Neural cell (in vitro differentiated cells): ENCODE measurements around the gene ABCA2. TPM values are rescaled to one million over a fixed set of nuclear protein-coding genes. Genes with fewer than 3 reads are reported as not detected.

Experiments used
- H2AFZ ChIP-seq: fragments of 200-600, 300-800 bp; sonication (generic), shearing (Covaris generic); 2 replicates; pipeline ENCODE4 v1.6.0; 2014; ENCODE audit warnings: low read depth, mild to moderate bottlenecking, antibody characterized with exemption, low read length, moderate library complexity
- H3F3A ChIP-seq: fragments of 200-600 bp; shearing (Covaris generic); 2 replicates; pipeline ENCODE4 v1.6.1; 2016; ENCODE audit warnings: mild to moderate bottlenecking, moderate library complexity, mixed read lengths, antibody characterized with exemption, low read length; ENCODE audit not compliant: insufficient read depth, poor library complexity, severe bottlenecking
- H3K27ac ChIP-seq: fragments of 200-600, 300-800 bp; sonication (generic), shearing (Covaris generic); 2 replicates; pipeline ENCODE4 v1.5.1; 2014; ENCODE audit warnings: mild to moderate bottlenecking, low read length, moderate library complexity
- H3K27me3 ChIP-seq: fragments of 300-800, 200-600 bp; sonication (generic), shearing (Covaris generic); 2 replicates; pipeline ENCODE4 v1.6.0; 2014; ENCODE audit warnings: mild to moderate bottlenecking, low read depth, low read length, moderate library complexity; ENCODE audit not compliant: insufficient read depth
- H3K36me3 ChIP-seq: fragments of 300-800, 200-600 bp; sonication (generic), shearing (Covaris generic); 2 replicates; pipeline ENCODE4 v1.5.1; 2014; ENCODE audit warnings: mild to moderate bottlenecking, antibody characterized with exemption, low read length, moderate library complexity; ENCODE audit not compliant: insufficient read depth
- H3K4me2 ChIP-seq: fragments of 300-800, 200-600 bp; sonication (generic), shearing (Covaris generic); 2 replicates; pipeline ENCODE4 v1.6.0; 2014; ENCODE audit warnings: mild to moderate bottlenecking, low read length
- H3K4me3 ChIP-seq: fragments of 300-800, 200-600 bp; sonication (generic), shearing (Covaris generic); 2 replicates; pipeline ENCODE4 v1.5.1; 2014; ENCODE audit warnings: mild to moderate bottlenecking, low read length, moderate library complexity
- H3K79me2 ChIP-seq: fragments of 200-600 bp; shearing (Covaris generic); replicated peaks from 2 replicates; pipeline ENCODE4 v1.6.0; 2014; ENCODE audit warnings: mild to moderate bottlenecking, low read length, moderate library complexity; ENCODE audit not compliant: insufficient read depth
- H3K9ac ChIP-seq: fragments of 300-800, 200-600 bp; sonication (generic), shearing (Covaris generic); 2 replicates; pipeline ENCODE4 v1.6.1; 2016; ENCODE audit warnings: mild to moderate bottlenecking, low read length, mixed read lengths
- H3K9me2 ChIP-seq: fragments of 200-600 bp; shearing (Covaris generic); 2 replicates; pipeline ENCODE4 v1.6.1; 2016; ENCODE audit warnings: mild to moderate bottlenecking, low read length, mixed read lengths; ENCODE audit not compliant: insufficient read depth
- H3K9me3 ChIP-seq: fragments of 200-600, 300-800 bp; sonication (generic), shearing (Covaris generic); 2 replicates; pipeline ENCODE4 v1.6.1; 2016; ENCODE audit warnings: mild to moderate bottlenecking, mixed run types, low read length, moderate library complexity, mixed read lengths
- H4K20me1 ChIP-seq: fragments of 200-600 bp; shearing (Covaris generic); 2 replicates; pipeline ENCODE4 v1.6.1; 2016; ENCODE audit warnings: mild to moderate bottlenecking, mixed run types; ENCODE audit not compliant: insufficient read depth
- EP300 ChIP-seq: fragments of 450-650 bp; conservative IDR thresholded peaks from 2 replicates; pipeline ENCODE4 v1.6.1; 2014; ENCODE audit warnings: antibody characterized with exemption, mild to moderate bottlenecking, moderate library complexity; ENCODE audit not compliant: poor library complexity, severe bottlenecking
- EZH2 ChIP-seq: fragments of 200-600, 300-800 bp; shearing (Covaris generic), sonication (generic); IDR thresholded peaks from 2 replicates; pipeline ENCODE4 v1.6.1; 2014; ENCODE audit warnings: antibody characterized with exemption, low read length, borderline replicate concordance, mild to moderate bottlenecking; ENCODE audit not compliant: insufficient read depth, poor library complexity, severe bottlenecking
- MXI1 ChIP-seq: fragments of 450-650 bp; conservative IDR thresholded peaks from 2 replicates; pipeline ENCODE4 v1.6.1; 2014; ENCODE audit warnings: antibody characterized with exemption, mild to moderate bottlenecking; ENCODE audit not compliant: poor library complexity, severe bottlenecking
- POLR2AphosphoS5 ChIP-seq: IDR thresholded peaks from 2 replicates; pipeline ENCODE4 v1.6.1; 2012
- RAD21 ChIP-seq: fragments of 450-650 bp; conservative IDR thresholded peaks from 2 replicates; pipeline ENCODE4 v1.6.1; 2014; ENCODE audit warnings: antibody characterized with exemption, mild to moderate bottlenecking, moderate library complexity
- SMC3 ChIP-seq: fragments of 450-650 bp; conservative IDR thresholded peaks from 2 replicates; pipeline ENCODE4 v1.6.1; 2014; ENCODE audit warnings: antibody characterized with exemption, mild to moderate bottlenecking, moderate library complexity; ENCODE audit not compliant: poor library complexity
- TAF1 ChIP-seq: IDR thresholded peaks from 2 replicates; pipeline ENCODE4 v1.6.1; 2012; ENCODE audit warnings: low read depth
- polyA plus RNA-seq: library from polyadenylated mRNA; depleted of rRNA; stranded (reverse); fragments of >200 nt; gene quantifications from 2 replicates; pipeline ENCODE4 v1.2.3, GENCODE V29; 2014
- TF ChIP-seq, protein P1 (sequence below): IDR thresholded peaks from 2 replicates; pipeline ENCODE4 v1.6.1; 2012; ENCODE audit warnings: borderline replicate concordance
- TF ChIP-seq, protein P2 (sequence below): fragments of 450-650 bp; IDR thresholded peaks from 2 replicates; pipeline ENCODE4 v1.5.1; 2014; ENCODE audit warnings: antibody characterized with exemption, mild to moderate bottlenecking, moderate library complexity; ENCODE audit not compliant: poor library complexity, severe bottlenecking

The ABCA2 gene
- polyA plus RNA-seq, 1 donor from 2014 or later: 30.6 TPM

DNA sequence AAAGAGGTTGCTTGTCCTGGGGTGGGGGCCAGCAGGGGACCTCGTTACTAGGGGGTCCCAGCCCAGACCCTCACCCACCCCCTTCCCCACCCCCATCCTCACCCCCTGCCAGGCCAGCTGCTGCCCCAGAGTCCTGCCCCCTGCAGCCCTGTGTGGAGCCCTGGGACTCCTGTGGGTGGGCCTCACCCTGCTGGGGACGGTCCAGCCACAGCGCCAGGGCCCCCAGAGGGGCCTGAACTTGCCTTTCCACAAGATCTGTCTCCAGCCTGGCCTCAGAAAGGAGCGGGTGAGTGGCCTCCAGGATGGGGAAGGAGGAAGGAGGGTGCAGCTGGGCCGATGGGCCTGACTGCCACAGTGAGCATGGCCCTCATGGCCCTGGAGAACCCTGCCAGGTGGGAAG lies 58.3 kb downstream of the ABCA2 start:
- Histone ChIP-seq H3K27me3 (no peaks in the 10 kb centered on the region), H3K9me3 (no peaks in the 10 kb centered on the region), H3F3A (no peaks in the 10 kb centered on the region), H3K4me3 (no peak overlapping the region), H3K79me2 (no peaks in the 10 kb centered on the region), H3K4me2 (no peak overlapping the region), H3K9me2 (no peaks in the 10 kb centered on the region), H3K27ac (no peak overlapping the region), H2AFZ (no peak overlapping the region), H4K20me1 (no peaks in the 10 kb centered on the region), H3K9ac (no peak overlapping the region), H3K36me3 (no peaks in the 10 kb centered on the region)
- no peak for TF ChIP-seq SMC3
- TF ChIP-seq MXI1: no peak
- no peak for TF ChIP-seq TAF1
- TF ChIP-seq, protein P1, sequence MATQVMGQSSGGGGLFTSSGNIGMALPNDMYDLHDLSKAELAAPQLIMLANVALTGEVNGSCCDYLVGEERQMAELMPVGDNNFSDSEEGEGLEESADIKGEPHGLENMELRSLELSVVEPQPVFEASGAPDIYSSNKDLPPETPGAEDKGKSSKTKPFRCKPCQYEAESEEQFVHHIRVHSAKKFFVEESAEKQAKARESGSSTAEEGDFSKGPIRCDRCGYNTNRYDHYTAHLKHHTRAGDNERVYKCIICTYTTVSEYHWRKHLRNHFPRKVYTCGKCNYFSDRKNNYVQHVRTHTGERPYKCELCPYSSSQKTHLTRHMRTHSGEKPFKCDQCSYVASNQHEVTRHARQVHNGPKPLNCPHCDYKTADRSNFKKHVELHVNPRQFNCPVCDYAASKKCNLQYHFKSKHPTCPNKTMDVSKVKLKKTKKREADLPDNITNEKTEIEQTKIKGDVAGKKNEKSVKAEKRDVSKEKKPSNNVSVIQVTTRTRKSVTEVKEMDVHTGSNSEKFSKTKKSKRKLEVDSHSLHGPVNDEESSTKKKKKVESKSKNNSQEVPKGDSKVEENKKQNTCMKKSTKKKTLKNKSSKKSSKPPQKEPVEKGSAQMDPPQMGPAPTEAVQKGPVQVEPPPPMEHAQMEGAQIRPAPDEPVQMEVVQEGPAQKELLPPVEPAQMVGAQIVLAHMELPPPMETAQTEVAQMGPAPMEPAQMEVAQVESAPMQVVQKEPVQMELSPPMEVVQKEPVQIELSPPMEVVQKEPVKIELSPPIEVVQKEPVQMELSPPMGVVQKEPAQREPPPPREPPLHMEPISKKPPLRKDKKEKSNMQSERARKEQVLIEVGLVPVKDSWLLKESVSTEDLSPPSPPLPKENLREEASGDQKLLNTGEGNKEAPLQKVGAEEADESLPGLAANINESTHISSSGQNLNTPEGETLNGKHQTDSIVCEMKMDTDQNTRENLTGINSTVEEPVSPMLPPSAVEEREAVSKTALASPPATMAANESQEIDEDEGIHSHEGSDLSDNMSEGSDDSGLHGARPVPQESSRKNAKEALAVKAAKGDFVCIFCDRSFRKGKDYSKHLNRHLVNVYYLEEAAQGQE: no peak
- TF ChIP-seq EP300: no peak
- no peak for TF ChIP-seq RAD21
- TF ChIP-seq, protein P2, sequence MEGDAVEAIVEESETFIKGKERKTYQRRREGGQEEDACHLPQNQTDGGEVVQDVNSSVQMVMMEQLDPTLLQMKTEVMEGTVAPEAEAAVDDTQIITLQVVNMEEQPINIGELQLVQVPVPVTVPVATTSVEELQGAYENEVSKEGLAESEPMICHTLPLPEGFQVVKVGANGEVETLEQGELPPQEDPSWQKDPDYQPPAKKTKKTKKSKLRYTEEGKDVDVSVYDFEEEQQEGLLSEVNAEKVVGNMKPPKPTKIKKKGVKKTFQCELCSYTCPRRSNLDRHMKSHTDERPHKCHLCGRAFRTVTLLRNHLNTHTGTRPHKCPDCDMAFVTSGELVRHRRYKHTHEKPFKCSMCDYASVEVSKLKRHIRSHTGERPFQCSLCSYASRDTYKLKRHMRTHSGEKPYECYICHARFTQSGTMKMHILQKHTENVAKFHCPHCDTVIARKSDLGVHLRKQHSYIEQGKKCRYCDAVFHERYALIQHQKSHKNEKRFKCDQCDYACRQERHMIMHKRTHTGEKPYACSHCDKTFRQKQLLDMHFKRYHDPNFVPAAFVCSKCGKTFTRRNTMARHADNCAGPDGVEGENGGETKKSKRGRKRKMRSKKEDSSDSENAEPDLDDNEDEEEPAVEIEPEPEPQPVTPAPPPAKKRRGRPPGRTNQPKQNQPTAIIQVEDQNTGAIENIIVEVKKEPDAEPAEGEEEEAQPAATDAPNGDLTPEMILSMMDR: no peak
- no peak for TF ChIP-seq POLR2AphosphoS5
- TF ChIP-seq EZH2: no peak

DNA sequence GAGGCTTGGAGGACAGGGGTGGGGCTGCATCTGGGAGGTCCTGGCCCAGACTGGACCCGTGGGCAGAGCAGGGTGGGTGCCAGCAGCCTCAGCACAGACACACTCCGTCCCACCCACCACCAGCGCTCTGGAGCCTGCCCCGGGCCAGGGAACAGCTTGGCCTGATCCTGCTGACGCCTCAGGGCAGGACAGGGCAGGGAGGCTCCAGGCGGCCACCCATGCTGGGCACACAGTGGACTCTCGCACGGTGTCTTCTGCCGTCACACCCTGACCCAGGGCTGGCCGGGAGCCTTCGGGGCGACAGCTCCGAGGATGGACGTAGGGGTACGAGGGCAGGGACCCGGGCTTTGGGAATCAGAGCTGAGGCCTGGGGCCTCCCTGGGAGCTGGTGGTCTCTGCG lies 58.9 kb downstream of the ABCA2 start:
- no peaks in the 10 kb centered on the region for H3F3A ChIP-seq
- H3K9me2 ChIP-seq: no peaks in the 10 kb centered on the region
- H3K4me2 ChIP-seq: no peak overlapping the region
- no peak overlapping the region for H2AFZ ChIP-seq
- no peaks in the 10 kb centered on the region for H3K79me2 ChIP-seq
- no peaks in the 10 kb centered on the region for H3K27me3 ChIP-seq
- H3K4me3 ChIP-seq: no peak overlapping the region
- TF ChIP-seq MXI1 (no peak), POLR2AphosphoS5 (no peak), EZH2 (no peak), TAF1 (no peak), RAD21 (no peak), SMC3 (no peak), EP300 (no peak)
- TF ChIP-seq, protein P2: no peak
- TF ChIP-seq, protein P1: no peak
- H3K9ac ChIP-seq: no peak overlapping the region
- no peak overlapping the region for H3K27ac ChIP-seq
- H3K9me3 ChIP-seq: no peaks in the 10 kb centered on the region
- H3K36me3 ChIP-seq: no peaks in the 10 kb centered on the region
- H4K20me1 ChIP-seq: no peaks in the 10 kb centered on the region
